WTC11 (cell line): ENCODE data around the gene EPB41. TPM values are rescaled to one million over a fixed set of nuclear protein-coding genes. Genes with fewer than 3 reads are reported as not detected.

Source experiments
- ATAC-seq: fragments of 200-7000 bp; cut with Tn5 transposase; 2 replicates; pipeline ENCODE4 v1.10.0; 2021; ENCODE audit warnings: mild to moderate bottlenecking, moderate library complexity
- CTCF ChIA-PET: fragments of 300-600 bp; sonication (Branson Sonifier 250); formaldehyde crosslinking; loops from one replicate; lab custom pipeline; 2021; ENCODE audit warnings: antibody characterized with exemption; lab: Charles Lee
- POLR2A ChIA-PET: fragments of 350-600 bp; sonication (Branson Sonifier 250); formaldehyde crosslinking; loops from one replicate; lab custom pipeline; 2021; ENCODE audit warnings: antibody characterized with exemption; lab: Charles Lee
- DNase-seq: peaks from one replicate; pipeline ENCODE4 v3.0.0; 2021; ENCODE audit warnings: low spot score
- H3K27ac Mint-ChIP-seq: 2 replicates; pipeline ENCODE4 v1.8.0; 2021; ENCODE audit warnings: mixed read lengths
- H3K27me3 Mint-ChIP-seq: 2 replicates; pipeline ENCODE4 v1.8.0; 2021; ENCODE audit warnings: low read depth, mild to moderate bottlenecking, moderate library complexity, mixed read lengths
- H3K36me3 Mint-ChIP-seq: 2 replicates; pipeline ENCODE4 v1.8.0; 2021; ENCODE audit warnings: mixed read lengths
- H3K4me1 Mint-ChIP-seq: 2 replicates; pipeline ENCODE4 v1.8.0; 2022; ENCODE audit warnings: mixed read lengths
- H3K4me3 Mint-ChIP-seq: 2 replicates; pipeline ENCODE4 v1.8.0; 2021; ENCODE audit warnings: mild to moderate bottlenecking, moderate library complexity, mixed read lengths
- H3K9me3 Mint-ChIP-seq: 2 replicates; pipeline ENCODE4 v1.8.0; 2021; ENCODE audit warnings: mixed read lengths
- CREB1 ChIP-seq: sonication (generic); formaldehyde crosslinking; IDR thresholded peaks from 2 replicates; pipeline ENCODE4 v1.8.0; 2023; ENCODE audit warnings: mild to moderate bottlenecking, missing genetic modification reagents
- ERG ChIP-seq: fragments of 250-450 bp; sonication (Bioruptor Pico); IDR thresholded peaks from 2 replicates; pipeline ENCODE4 v1.8.0; 2021; ENCODE audit warnings: mild to moderate bottlenecking
- FOXJ3 ChIP-seq: sonication (generic); formaldehyde crosslinking; IDR thresholded peaks from 2 replicates; pipeline ENCODE4 v1.9.0; 2021; ENCODE audit warnings: missing genetic modification reagents, mild to moderate bottlenecking, borderline replicate concordance
- IRF1 ChIP-seq: sonication (generic); formaldehyde crosslinking; IDR thresholded peaks from 2 replicates; pipeline ENCODE4 v1.8.0; 2023; ENCODE audit warnings: missing genetic modification reagents
- IRF2 ChIP-seq: sonication (generic); formaldehyde crosslinking; IDR thresholded peaks from 2 replicates; pipeline ENCODE4 v1.8.0; 2022; ENCODE audit warnings: low read depth, missing genetic modification reagents, borderline replicate concordance
- MXD4 ChIP-seq: fragments of 250-450 bp; sonication (Bioruptor Pico); IDR thresholded peaks from 2 replicates; pipeline ENCODE4 v1.8.0; 2021; ENCODE audit warnings: mild to moderate bottlenecking, moderate library complexity, borderline replicate concordance
- NFYB ChIP-seq: sonication (generic); formaldehyde crosslinking; conservative IDR thresholded peaks from 2 replicates; pipeline ENCODE4 v1.8.0; 2022; ENCODE audit warnings: low read depth, missing genetic modification reagents
- NR2C2 ChIP-seq: sonication (generic); formaldehyde crosslinking; IDR thresholded peaks from 2 replicates; pipeline ENCODE4 v1.8.0; 2022; ENCODE audit warnings: mild to moderate bottlenecking, missing genetic modification reagents
- PREB ChIP-seq: sonication (generic); formaldehyde crosslinking; IDR thresholded peaks from 2 replicates; pipeline ENCODE4 v1.8.1; 2022; ENCODE audit warnings: mild to moderate bottlenecking, missing genetic modification reagents, moderate library complexity, borderline replicate concordance
- TCF7 ChIP-seq: sonication (generic); formaldehyde crosslinking; IDR thresholded peaks from 2 replicates; pipeline ENCODE4 v1.8.0; 2022; ENCODE audit warnings: mild to moderate bottlenecking, low read depth, missing genetic modification reagents, moderate library complexity
- TEAD1 ChIP-seq: sonication (generic); formaldehyde crosslinking; IDR thresholded peaks from 2 replicates; pipeline ENCODE4 v1.8.0; 2022; ENCODE audit warnings: mild to moderate bottlenecking, missing genetic modification reagents
- ZNF219 ChIP-seq: sonication (generic); formaldehyde crosslinking; IDR thresholded peaks from 2 replicates; pipeline ENCODE4 v1.8.0; 2023; ENCODE audit warnings: missing genetic modification reagents, mild to moderate bottlenecking, borderline replicate concordance
- ZNF263 ChIP-seq: sonication (generic); formaldehyde crosslinking; IDR thresholded peaks from 2 replicates; pipeline ENCODE4 v1.8.1; 2022; ENCODE audit warnings: low read depth, mild to moderate bottlenecking, moderate library complexity, missing genetic modification reagents
- ZNF425 ChIP-seq: fragments of 250-450 bp; sonication (Bioruptor Pico); conservative IDR thresholded peaks from 2 replicates; pipeline ENCODE4 v1.9.0; 2021; ENCODE audit warnings: mild to moderate bottlenecking
- total RNA-seq: library from RNA; stranded (reverse); gene quantifications from 3 replicates; pipeline ENCODE4 v1.2.3, GENCODE V29; 2021
- TF ChIP-seq, protein P1 (sequence below): sonication (generic); formaldehyde crosslinking; IDR thresholded peaks from 2 replicates; pipeline ENCODE4 v1.8.1; 2022; ENCODE audit warnings: low read depth, mild to moderate bottlenecking, moderate library complexity, missing genetic modification reagents, borderline replicate concordance
- TF ChIP-seq, protein P2 (sequence below): sonication (generic); formaldehyde crosslinking; IDR thresholded peaks from 2 replicates; pipeline ENCODE4 v1.8.1; 2023; ENCODE audit warnings: mild to moderate bottlenecking, moderate library complexity, missing genetic modification reagents
- TF ChIP-seq, protein P3 (sequence below): sonication (generic); formaldehyde crosslinking; IDR thresholded peaks from 2 replicates; pipeline ENCODE4 v1.8.1; 2023; ENCODE audit warnings: mild to moderate bottlenecking, missing genetic modification reagents
- TF ChIP-seq, protein P4 (sequence below): sonication (generic); formaldehyde crosslinking; IDR thresholded peaks from 2 replicates; pipeline ENCODE4 v1.8.0; 2022; ENCODE audit warnings: missing genetic modification reagents

The EPB41 gene
- total RNA-seq, 1 experiment from 2014 or later: 85.0 TPM

GRCh38 chr1:29057700-29058099 lies 143.3 kb downstream of the EPB41 start (continued):
- TF ChIP-seq PREB (no peak), MXD4 (CRISPR knock-in tag) (no peak)

DNA sequence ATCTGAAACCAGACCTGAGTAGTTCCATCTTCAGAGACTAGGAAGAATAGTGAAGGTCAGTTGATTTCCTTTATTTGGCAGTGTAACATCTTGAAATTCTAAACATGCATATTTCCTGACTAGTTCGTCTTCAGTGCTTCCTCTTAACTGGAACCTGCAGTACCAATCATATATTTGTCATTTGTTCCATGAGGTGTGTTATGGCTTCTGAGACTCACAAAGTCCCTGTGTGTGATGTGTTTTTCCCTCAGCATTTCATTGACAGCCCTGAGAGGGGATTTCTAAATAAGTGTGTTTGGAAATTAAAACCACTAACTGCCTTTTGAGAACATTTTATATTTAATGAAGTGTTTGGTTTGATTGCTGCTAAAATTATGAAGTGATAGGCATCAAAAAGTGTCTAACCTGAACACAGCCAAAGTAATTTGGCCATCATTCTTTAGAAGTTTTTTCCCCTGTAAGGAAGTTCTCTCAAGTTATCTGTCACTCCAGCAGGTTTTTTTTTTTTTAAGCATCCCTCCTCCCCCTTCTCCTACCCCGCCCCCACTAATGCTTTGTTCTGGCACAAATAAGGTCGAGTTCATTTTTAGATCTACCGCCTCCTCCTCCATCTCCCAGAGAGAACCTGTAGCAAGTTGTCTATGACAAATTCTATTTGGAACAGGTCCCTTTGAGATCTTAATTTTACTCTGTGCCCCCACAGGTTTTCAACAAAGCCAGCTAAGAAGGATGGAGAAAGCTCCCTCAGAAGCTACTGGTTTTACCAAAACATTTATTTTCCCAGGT lies 148.0 kb downstream of the EPB41 start:
- Mint-ChIP-seq H3K36me3 (no peaks in the 10 kb centered on the region), H3K9me3 (no peaks in the 10 kb centered on the region), H3K4me1 (peaks cover 3% of the 10 kb centered on the region; the same call in 1 of the 2 replicates), H3K27me3 (no peaks in the 10 kb centered on the region), H3K27ac (no peak overlapping the region), H3K4me3 (no peak overlapping the region)
- no peak for DNase-seq
- ATAC-seq: no peak
- POLR2A ChIA-PET: no interaction called here
- CTCF ChIA-PET: interaction anchor here (1.2 kb wide), 1 partner anchor 79 kb away, joined by 3 read pairs; no protein-coding TSS in a partner anchor
- TF ChIP-seq, protein P1, sequence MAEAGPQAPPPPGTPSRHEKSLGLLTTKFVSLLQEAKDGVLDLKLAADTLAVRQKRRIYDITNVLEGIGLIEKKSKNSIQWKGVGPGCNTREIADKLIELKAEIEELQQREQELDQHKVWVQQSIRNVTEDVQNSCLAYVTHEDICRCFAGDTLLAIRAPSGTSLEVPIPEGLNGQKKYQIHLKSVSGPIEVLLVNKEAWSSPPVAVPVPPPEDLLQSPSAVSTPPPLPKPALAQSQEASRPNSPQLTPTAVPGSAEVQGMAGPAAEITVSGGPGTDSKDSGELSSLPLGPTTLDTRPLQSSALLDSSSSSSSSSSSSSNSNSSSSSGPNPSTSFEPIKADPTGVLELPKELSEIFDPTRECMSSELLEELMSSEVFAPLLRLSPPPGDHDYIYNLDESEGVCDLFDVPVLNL (CRISPR knock-in tag): no peak
- TF ChIP-seq ZNF263 (CRISPR knock-in tag): no peak
- TF ChIP-seq CREB1: no peak
- TF ChIP-seq PREB: no peak
- TF ChIP-seq, protein P2, sequence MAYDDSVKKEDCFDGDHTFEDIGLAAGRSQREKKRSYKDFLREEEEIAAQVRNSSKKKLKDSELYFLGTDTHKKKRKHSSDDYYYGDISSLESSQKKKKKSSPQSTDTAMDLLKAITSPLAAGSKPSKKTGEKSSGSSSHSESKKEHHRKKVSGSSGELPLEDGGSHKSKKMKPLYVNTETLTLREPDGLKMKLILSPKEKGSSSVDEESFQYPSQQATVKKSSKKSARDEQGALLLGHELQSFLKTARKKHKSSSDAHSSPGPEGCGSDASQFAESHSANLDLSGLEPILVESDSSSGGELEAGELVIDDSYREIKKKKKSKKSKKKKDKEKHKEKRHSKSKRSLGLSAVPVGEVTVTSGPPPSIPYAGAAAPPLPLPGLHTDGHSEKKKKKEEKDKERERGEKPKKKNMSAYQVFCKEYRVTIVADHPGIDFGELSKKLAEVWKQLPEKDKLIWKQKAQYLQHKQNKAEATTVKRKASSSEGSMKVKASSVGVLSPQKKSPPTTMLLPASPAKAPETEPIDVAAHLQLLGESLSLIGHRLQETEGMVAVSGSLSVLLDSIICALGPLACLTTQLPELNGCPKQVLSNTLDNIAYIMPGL (CRISPR knock-in tag): no peak
- no peak for TF ChIP-seq NR2C2 (CRISPR knock-in tag)
- no peak for TF ChIP-seq ERG (CRISPR knock-in tag)
- TF ChIP-seq IRF2 (CRISPR knock-in tag): no peak
- TF ChIP-seq TEAD1 (CRISPR knock-in tag): no peak
- TF ChIP-seq FOXJ3 (CRISPR knock-in tag): no peak
- TF ChIP-seq ZNF425 (CRISPR knock-in tag): no peak
- TF ChIP-seq, protein P3, sequence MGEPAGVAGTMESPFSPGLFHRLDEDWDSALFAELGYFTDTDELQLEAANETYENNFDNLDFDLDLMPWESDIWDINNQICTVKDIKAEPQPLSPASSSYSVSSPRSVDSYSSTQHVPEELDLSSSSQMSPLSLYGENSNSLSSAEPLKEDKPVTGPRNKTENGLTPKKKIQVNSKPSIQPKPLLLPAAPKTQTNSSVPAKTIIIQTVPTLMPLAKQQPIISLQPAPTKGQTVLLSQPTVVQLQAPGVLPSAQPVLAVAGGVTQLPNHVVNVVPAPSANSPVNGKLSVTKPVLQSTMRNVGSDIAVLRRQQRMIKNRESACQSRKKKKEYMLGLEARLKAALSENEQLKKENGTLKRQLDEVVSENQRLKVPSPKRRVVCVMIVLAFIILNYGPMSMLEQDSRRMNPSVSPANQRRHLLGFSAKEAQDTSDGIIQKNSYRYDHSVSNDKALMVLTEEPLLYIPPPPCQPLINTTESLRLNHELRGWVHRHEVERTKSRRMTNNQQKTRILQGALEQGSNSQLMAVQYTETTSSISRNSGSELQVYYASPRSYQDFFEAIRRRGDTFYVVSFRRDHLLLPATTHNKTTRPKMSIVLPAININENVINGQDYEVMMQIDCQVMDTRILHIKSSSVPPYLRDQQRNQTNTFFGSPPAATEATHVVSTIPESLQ (CRISPR knock-in tag): no peak
- no peak for TF ChIP-seq NFYB (CRISPR knock-in tag)
- TF ChIP-seq TCF7 (CRISPR knock-in tag): no peak
- no peak for TF ChIP-seq ZNF219 (CRISPR knock-in tag)
- TF ChIP-seq, protein P4, sequence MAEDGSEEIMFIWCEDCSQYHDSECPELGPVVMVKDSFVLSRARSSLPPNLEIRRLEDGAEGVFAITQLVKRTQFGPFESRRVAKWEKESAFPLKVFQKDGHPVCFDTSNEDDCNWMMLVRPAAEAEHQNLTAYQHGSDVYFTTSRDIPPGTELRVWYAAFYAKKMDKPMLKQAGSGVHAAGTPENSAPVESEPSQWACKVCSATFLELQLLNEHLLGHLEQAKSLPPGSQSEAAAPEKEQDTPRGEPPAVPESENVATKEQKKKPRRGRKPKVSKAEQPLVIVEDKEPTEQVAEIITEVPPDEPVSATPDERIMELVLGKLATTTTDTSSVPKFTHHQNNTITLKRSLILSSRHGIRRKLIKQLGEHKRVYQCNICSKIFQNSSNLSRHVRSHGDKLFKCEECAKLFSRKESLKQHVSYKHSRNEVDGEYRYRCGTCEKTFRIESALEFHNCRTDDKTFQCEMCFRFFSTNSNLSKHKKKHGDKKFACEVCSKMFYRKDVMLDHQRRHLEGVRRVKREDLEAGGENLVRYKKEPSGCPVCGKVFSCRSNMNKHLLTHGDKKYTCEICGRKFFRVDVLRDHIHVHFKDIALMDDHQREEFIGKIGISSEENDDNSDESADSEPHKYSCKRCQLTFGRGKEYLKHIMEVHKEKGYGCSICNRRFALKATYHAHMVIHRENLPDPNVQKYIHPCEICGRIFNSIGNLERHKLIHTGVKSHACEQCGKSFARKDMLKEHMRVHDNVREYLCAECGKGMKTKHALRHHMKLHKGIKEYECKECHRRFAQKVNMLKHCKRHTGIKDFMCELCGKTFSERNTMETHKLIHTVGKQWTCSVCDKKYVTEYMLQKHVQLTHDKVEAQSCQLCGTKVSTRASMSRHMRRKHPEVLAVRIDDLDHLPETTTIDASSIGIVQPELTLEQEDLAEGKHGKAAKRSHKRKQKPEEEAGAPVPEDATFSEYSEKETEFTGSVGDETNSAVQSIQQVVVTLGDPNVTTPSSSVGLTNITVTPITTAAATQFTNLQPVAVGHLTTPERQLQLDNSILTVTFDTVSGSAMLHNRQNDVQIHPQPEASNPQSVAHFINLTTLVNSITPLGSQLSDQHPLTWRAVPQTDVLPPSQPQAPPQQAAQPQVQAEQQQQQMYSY (CRISPR knock-in tag): no peak
- no peak for TF ChIP-seq IRF1
